Measurements from ENCODE around the gene THRA. TPM values are rescaled to one million over a fixed set of nuclear protein-coding genes. Genes with fewer than 3 reads are reported as not detected.

The THRA gene
- total and polyA plus RNA-seq, 9 of the 15 experiments (the other 6 are each of a cell fraction or from before 2014, with no cell fraction given) = 0.34 to 23.4 (median 12.7) TPM

DNA sequence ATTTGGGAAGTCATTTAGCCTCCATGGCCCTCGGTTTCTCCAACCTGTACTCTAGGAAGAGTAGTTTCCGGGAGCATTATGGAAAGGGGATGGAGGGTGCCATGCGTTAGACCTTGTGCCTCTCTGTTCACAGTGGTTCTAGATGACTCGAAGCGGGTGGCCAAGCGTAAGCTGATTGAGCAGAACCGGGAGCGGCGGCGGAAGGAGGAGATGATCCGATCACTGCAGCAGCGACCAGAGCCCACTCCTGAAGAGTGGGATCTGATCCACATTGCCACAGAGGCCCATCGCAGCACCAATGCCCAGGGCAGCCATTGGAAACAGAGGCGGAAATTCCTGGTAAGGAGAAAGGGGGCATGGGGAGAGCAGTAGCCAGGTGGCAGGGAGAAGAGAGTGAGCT lies 21.7 kb downstream of the THRA start:
- H3K36me3 ChIP-seq (ENCODE audit: control insufficient read depth, insufficient read depth, low read length) = peaks cover 59% of the 10 kb centered on the region
- ChIA-PET POLR2A (no interaction called here), CTCF (ENCODE audit: low intra/inter-chr PET ratio) (no interaction called here)
- in situ Hi-C loops (cut with MboI) (loop anchor here (5.0 kb wide), 1 partner anchor 52 kb away; no protein-coding TSS in a partner anchor), intact Hi-C loops (cut with micrococcal nuclease) (no loop called here)
- no peaks in the 10 kb centered on the region for H3K9me3 ChIP-seq (replicated peaks; ENCODE audit: control insufficient read depth, insufficient read depth, low read depth, low read length)
- H2AFZ ChIP-seq (ENCODE audit: low read depth, low read length) = no peak overlapping the region
- no peaks in the 10 kb centered on the region for H4K20me1 ChIP-seq (replicated peaks; ENCODE audit: control insufficient read depth, insufficient read depth, low read length)
- BruUV-seq (replicated peaks) = no TSS peak
- no peaks in the 10 kb centered on the region for H3K9me1 ChIP-seq (ENCODE audit: control insufficient read depth, insufficient read depth, low read length)
- no peaks in the 10 kb centered on the region for H3K27me3 ChIP-seq (ENCODE audit: control insufficient read depth in 2 of 2, insufficient read depth in 2 of 2, low read length in 2 of 2)
- TF ChIP-seq RBM22 (IDR thresholded peaks at IDR 0.05; ENCODE audit: low read depth, low read length, poor library complexity, severe bottlenecking) (no peak), ZNF780A (CRISPR knock-in tag; IDR thresholded peaks at IDR 0.05) (no peak), SRSF7 (optimal IDR thresholded peaks at IDR 0.05; ENCODE audit: low read depth, low read length) (no peak)
- TF ChIP-seq, protein P1, sequence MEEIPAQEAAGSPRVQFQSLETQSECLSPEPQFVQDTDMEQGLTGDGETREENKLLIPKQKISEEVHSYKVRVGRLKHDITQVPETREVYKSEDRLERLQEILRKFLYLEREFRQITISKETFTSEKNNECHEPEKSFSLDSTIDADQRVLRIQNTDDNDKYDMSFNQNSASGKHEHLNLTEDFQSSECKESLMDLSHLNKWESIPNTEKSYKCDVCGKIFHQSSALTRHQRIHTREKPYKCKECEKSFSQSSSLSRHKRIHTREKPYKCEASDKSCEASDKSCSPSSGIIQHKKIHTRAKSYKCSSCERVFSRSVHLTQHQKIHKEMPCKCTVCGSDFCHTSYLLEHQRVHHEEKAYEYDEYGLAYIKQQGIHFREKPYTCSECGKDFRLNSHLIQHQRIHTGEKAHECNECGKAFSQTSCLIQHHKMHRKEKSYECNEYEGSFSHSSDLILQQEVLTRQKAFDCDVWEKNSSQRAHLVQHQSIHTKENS (CRISPR knock-in tag; IDR thresholded peaks at IDR 0.05) = no peak
- ATAC-seq (no peak), DNase-seq (ENCODE audit: extremely low read depth in 1 of 4, low spot score in 3 of 4) (no peak), FAIRE-seq (no peak)
- no peaks in the 10 kb centered on the region for H3K79me2 ChIP-seq (ENCODE audit: control insufficient read depth, insufficient read depth, low read length)
- H3K4me1 ChIP-seq (replicated peaks in 1 of 2; ENCODE audit: control insufficient read depth in 2 of 2, insufficient read depth in 2 of 2, low read length in 2 of 2) = peaks cover 0 to 13% of the 10 kb centered on the region in 2 experiments; a peak in 2 of 5 replicates
- no peak overlapping the region for H3K27ac ChIP-seq (ENCODE audit: extremely low read depth, low read depth, low read length)
- no peak overlapping the region for H3K4me3 ChIP-seq
- WGBS (ENCODE audit: insufficient coverage, low coverage, missing lambda C conversion rate) = 94% methylated on average over 14 of the region's 14 CpGs
- H3K4me2 ChIP-seq (ENCODE audit: insufficient read depth, low read length) = no peak overlapping the region
- H3K9ac ChIP-seq (ENCODE audit: insufficient read depth in 1 of 2, low read depth in 2 of 2, low read length in 2 of 2) = no peak overlapping the region

Measured in K562 (cell line).